WTC11 (cell line): ENCODE results near the gene ERH. TPM values are rescaled to one million over a fixed set of nuclear protein-coding genes. Genes with fewer than 3 reads are reported as not detected.

Source experiments
- ATAC-seq: fragments of 200-7000 bp; cut with Tn5 transposase; 2 replicates; pipeline ENCODE4 v1.10.0; 2021; ENCODE audit warnings: mild to moderate bottlenecking, moderate library complexity
- CTCF ChIA-PET: fragments of 300-600 bp; sonication (Branson Sonifier 250); formaldehyde crosslinking; loops from one replicate; lab custom pipeline; 2021; ENCODE audit warnings: antibody characterized with exemption; lab: Charles Lee
- POLR2A ChIA-PET: fragments of 350-600 bp; sonication (Branson Sonifier 250); formaldehyde crosslinking; loops from one replicate; lab custom pipeline; 2021; ENCODE audit warnings: antibody characterized with exemption; lab: Charles Lee
- DNase-seq: peaks from one replicate; pipeline ENCODE4 v3.0.0; 2021; ENCODE audit warnings: low spot score
- H3K27ac Mint-ChIP-seq: 2 replicates; pipeline ENCODE4 v1.8.0; 2021; ENCODE audit warnings: mixed read lengths
- H3K27me3 Mint-ChIP-seq: 2 replicates; pipeline ENCODE4 v1.8.0; 2021; ENCODE audit warnings: low read depth, mild to moderate bottlenecking, moderate library complexity, mixed read lengths
- H3K36me3 Mint-ChIP-seq: 2 replicates; pipeline ENCODE4 v1.8.0; 2021; ENCODE audit warnings: mixed read lengths
- H3K4me1 Mint-ChIP-seq: 2 replicates; pipeline ENCODE4 v1.8.0; 2022; ENCODE audit warnings: mixed read lengths
- H3K4me3 Mint-ChIP-seq: 2 replicates; pipeline ENCODE4 v1.8.0; 2021; ENCODE audit warnings: mild to moderate bottlenecking, moderate library complexity, mixed read lengths
- H3K9me3 Mint-ChIP-seq: 2 replicates; pipeline ENCODE4 v1.8.0; 2021; ENCODE audit warnings: mixed read lengths
- ATF2 ChIP-seq: sonication (generic); formaldehyde crosslinking; IDR thresholded peaks from 2 replicates; pipeline ENCODE4 v1.8.1; 2022; ENCODE audit warnings: low read depth, missing genetic modification reagents, borderline replicate concordance
- CREM ChIP-seq: sonication (generic); formaldehyde crosslinking; IDR thresholded peaks from 2 replicates; pipeline ENCODE4 v1.8.1; 2022; ENCODE audit warnings: mild to moderate bottlenecking, missing genetic modification reagents, moderate library complexity
- FOXP1 ChIP-seq: sonication (generic); formaldehyde crosslinking; IDR thresholded peaks from 2 replicates; pipeline ENCODE4 v1.8.0; 2022; ENCODE audit warnings: missing genetic modification reagents, mild to moderate bottlenecking, moderate library complexity, borderline replicate concordance
- GABPB1 ChIP-seq: sonication (generic); formaldehyde crosslinking; IDR thresholded peaks from 2 replicates; pipeline ENCODE4 v1.8.1; 2023; ENCODE audit warnings: mild to moderate bottlenecking, missing genetic modification reagents
- JAZF1 ChIP-seq: fragments of 250-450 bp; sonication (Bioruptor Pico); IDR thresholded peaks from 2 replicates; pipeline ENCODE4 v1.9.0; 2021; ENCODE audit warnings: moderate library complexity, mild to moderate bottlenecking, inconsistent platforms
- JUN ChIP-seq: sonication (generic); formaldehyde crosslinking; IDR thresholded peaks from 2 replicates; pipeline ENCODE4 v1.8.0; 2023; ENCODE audit warnings: mild to moderate bottlenecking, missing genetic modification reagents
- NFE2L1 ChIP-seq: sonication (generic); formaldehyde crosslinking; IDR thresholded peaks from 2 replicates; pipeline ENCODE4 v1.8.1; 2023; ENCODE audit warnings: missing genetic modification reagents
- NR2C2 ChIP-seq: sonication (generic); formaldehyde crosslinking; IDR thresholded peaks from 2 replicates; pipeline ENCODE4 v1.8.0; 2022; ENCODE audit warnings: mild to moderate bottlenecking, missing genetic modification reagents
- NR3C1 ChIP-seq: sonication (generic); formaldehyde crosslinking; conservative IDR thresholded peaks from 2 replicates; pipeline ENCODE4 v1.8.1; 2023; ENCODE audit warnings: low read depth, mild to moderate bottlenecking, missing genetic modification reagents
- STAT6 ChIP-seq: sonication (generic); formaldehyde crosslinking; conservative IDR thresholded peaks from 2 replicates; pipeline ENCODE4 v1.8.1; 2023; ENCODE audit warnings: mild to moderate bottlenecking, low read depth, missing genetic modification reagents, moderate library complexity
- TCF7 ChIP-seq: sonication (generic); formaldehyde crosslinking; IDR thresholded peaks from 2 replicates; pipeline ENCODE4 v1.8.0; 2022; ENCODE audit warnings: mild to moderate bottlenecking, low read depth, missing genetic modification reagents, moderate library complexity
- TEAD1 ChIP-seq: sonication (generic); formaldehyde crosslinking; IDR thresholded peaks from 2 replicates; pipeline ENCODE4 v1.8.0; 2022; ENCODE audit warnings: mild to moderate bottlenecking, missing genetic modification reagents
- ZBTB21 ChIP-seq: sonication (generic); formaldehyde crosslinking; IDR thresholded peaks from 2 replicates; pipeline ENCODE4 v1.8.1; 2023; ENCODE audit warnings: mild to moderate bottlenecking, missing genetic modification reagents, borderline replicate concordance
- ZNF232 ChIP-seq: sonication (generic); formaldehyde crosslinking; IDR thresholded peaks from 2 replicates; pipeline ENCODE4 v1.8.0; 2022; ENCODE audit warnings: mild to moderate bottlenecking, missing genetic modification reagents
- ZNF263 ChIP-seq: sonication (generic); formaldehyde crosslinking; IDR thresholded peaks from 2 replicates; pipeline ENCODE4 v1.8.1; 2022; ENCODE audit warnings: low read depth, mild to moderate bottlenecking, moderate library complexity, missing genetic modification reagents
- ZNF532 ChIP-seq: fragments of 250-450 bp; sonication (Bioruptor Pico); IDR thresholded peaks from 2 replicates; pipeline ENCODE4 v1.9.0; 2021; ENCODE audit warnings: mild to moderate bottlenecking, borderline replicate concordance
- total RNA-seq: library from RNA; stranded (reverse); gene quantifications from 3 replicates; pipeline ENCODE4 v1.2.3, GENCODE V29; 2021
- TF ChIP-seq, protein P1 (sequence below): sonication (generic); formaldehyde crosslinking; IDR thresholded peaks from 2 replicates; pipeline ENCODE4 v1.8.0; 2022; ENCODE audit warnings: mild to moderate bottlenecking, missing genetic modification reagents
- TF ChIP-seq, protein P2 (sequence below): sonication (generic); formaldehyde crosslinking; IDR thresholded peaks from 2 replicates; pipeline ENCODE4 v1.8.0; 2022; ENCODE audit warnings: mild to moderate bottlenecking, missing genetic modification reagents
- TF ChIP-seq, protein P3 (sequence below): sonication (generic); formaldehyde crosslinking; IDR thresholded peaks from 2 replicates; pipeline ENCODE4 v1.8.0; 2023; ENCODE audit warnings: mild to moderate bottlenecking, missing genetic modification reagents

ERH gene
- total RNA-seq, 1 experiment from 2014 or later = 363 TPM

DNA sequence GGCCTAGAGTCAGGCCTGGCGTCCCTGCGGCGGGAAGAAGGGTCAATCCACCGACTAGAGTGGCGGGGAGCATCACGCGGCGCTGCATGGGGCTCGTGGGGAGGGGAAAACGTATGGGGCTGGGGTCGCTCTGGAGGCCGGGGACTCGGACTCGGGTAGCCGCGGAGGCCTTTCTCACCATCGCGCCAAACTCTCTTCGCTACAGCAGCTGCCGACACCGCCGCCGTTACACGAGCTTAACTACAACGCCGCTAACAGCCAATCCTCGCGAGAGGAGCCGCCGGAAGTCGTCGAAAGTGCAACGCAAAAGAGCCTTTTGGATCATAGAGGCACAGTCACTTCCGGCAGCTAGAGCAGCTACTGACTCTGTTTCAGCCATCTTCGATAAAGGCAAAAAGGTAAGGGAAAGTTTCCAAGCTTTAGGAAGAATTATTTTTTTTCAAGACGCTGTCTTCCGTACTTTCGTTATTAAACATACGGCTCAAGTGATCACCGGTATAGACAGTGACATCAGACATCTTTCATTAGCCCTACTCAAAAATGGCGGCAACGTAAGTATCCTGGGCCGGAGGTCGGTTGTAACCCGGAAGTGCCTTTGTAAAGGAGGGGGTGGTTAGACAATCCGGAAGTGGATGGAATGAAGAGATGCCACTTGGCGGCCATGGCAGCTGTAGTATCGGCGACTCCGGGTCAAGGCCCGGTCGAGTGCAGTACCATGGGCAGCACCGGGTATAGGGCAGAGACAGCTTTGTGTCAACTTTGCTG, at the start of gene ERH, which contains the start of gene SLC39A9 (continued):
- TF ChIP-seq STAT6 = no peak
- no peak for TF ChIP-seq TEAD1 (CRISPR knock-in tag)
- TF ChIP-seq ZNF232 (CRISPR knock-in tag) = peak; percentile 36; the same call in 1 of the 2 replicates
- TF ChIP-seq, protein P1, sequence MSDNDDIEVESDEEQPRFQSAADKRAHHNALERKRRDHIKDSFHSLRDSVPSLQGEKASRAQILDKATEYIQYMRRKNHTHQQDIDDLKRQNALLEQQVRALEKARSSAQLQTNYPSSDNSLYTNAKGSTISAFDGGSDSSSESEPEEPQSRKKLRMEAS (CRISPR knock-in tag) = peak; percentile 57
- peak; percentile 92 for TF ChIP-seq NR2C2 (CRISPR knock-in tag)
- TF ChIP-seq FOXP1 (CRISPR knock-in tag) = 0 out of 2 replicates have a peak, but pooled peaks have one; percentile 17
- no peak for TF ChIP-seq ATF2 (CRISPR knock-in tag)
- TF ChIP-seq GABPB1 (CRISPR knock-in tag) = peak; percentile 59; the same call in 1 of the 2 replicates
- TF ChIP-seq, protein P2, sequence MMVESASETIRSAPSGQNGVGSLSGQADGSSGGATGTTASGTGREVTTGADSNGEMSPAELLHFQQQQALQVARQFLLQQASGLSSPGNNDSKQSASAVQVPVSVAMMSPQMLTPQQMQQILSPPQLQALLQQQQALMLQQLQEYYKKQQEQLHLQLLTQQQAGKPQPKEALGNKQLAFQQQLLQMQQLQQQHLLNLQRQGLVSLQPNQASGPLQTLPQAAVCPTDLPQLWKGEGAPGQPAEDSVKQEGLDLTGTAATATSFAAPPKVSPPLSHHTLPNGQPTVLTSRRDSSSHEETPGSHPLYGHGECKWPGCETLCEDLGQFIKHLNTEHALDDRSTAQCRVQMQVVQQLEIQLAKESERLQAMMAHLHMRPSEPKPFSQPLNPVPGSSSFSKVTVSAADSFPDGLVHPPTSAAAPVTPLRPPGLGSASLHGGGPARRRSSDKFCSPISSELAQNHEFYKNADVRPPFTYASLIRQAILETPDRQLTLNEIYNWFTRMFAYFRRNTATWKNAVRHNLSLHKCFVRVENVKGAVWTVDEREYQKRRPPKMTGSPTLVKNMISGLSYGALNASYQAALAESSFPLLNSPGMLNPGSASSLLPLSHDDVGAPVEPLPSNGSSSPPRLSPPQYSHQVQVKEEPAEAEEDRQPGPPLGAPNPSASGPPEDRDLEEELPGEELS (CRISPR knock-in tag) = peak; percentile 22; the same call in 1 of the 2 replicates
- no peak for TF ChIP-seq NR3C1 (CRISPR knock-in tag)
- no peak for TF ChIP-seq JAZF1 (CRISPR knock-in tag)
- no peak for TF ChIP-seq JUN (CRISPR knock-in tag)
- peak; percentile 79 for TF ChIP-seq CREM (CRISPR knock-in tag)
- peak; percentile 80; the same call in 1 of the 2 replicates for TF ChIP-seq ZBTB21
- no peak for TF ChIP-seq NFE2L1
- TF ChIP-seq, all 79 proteins: peak for 13

- no peaks in the 10 kb centered on the region for H3K9me3 Mint-ChIP-seq
- H3K27me3 Mint-ChIP-seq = no peaks in the 10 kb centered on the region
- DNase-seq = no peak
- no peak overlapping the region for H3K4me3 Mint-ChIP-seq
- no peak for ATAC-seq
- peaks cover 7% of the 10 kb centered on the region; the same call in 1 of the 2 replicates for H3K36me3 Mint-ChIP-seq
- ChIA-PET POLR2A (no interaction called here), CTCF (interaction anchor here (1.1 kb wide), 1 partner anchor 96 kb away, joined by 3 read pairs; no protein-coding TSS in a partner anchor)
- H3K27ac Mint-ChIP-seq = peak overlapping the region; percentile 33; the same call in 1 of the 2 replicates
- peaks cover 20% of the 10 kb centered on the region for H3K4me1 Mint-ChIP-seq
- TF ChIP-seq ZNF532 (no peak), ZNF232 (CRISPR knock-in tag) (no peak), TCF7 (CRISPR knock-in tag) (no peak), ZNF263 (CRISPR knock-in tag) (no peak)
- TF ChIP-seq, protein P3, sequence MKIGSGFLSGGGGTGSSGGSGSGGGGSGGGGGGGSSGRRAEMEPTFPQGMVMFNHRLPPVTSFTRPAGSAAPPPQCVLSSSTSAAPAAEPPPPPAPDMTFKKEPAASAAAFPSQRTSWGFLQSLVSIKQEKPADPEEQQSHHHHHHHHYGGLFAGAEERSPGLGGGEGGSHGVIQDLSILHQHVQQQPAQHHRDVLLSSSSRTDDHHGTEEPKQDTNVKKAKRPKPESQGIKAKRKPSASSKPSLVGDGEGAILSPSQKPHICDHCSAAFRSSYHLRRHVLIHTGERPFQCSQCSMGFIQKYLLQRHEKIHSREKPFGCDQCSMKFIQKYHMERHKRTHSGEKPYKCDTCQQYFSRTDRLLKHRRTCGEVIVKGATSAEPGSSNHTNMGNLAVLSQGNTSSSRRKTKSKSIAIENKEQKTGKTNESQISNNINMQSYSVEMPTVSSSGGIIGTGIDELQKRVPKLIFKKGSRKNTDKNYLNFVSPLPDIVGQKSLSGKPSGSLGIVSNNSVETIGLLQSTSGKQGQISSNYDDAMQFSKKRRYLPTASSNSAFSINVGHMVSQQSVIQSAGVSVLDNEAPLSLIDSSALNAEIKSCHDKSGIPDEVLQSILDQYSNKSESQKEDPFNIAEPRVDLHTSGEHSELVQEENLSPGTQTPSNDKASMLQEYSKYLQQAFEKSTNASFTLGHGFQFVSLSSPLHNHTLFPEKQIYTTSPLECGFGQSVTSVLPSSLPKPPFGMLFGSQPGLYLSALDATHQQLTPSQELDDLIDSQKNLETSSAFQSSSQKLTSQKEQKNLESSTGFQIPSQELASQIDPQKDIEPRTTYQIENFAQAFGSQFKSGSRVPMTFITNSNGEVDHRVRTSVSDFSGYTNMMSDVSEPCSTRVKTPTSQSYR (CRISPR knock-in tag) = no peak
Measured at GRCh38 chr14:69443296-69443805, 45.3 kb upstream of the ERH start.
